ENCODE data around the gene NCR1. TPM values are rescaled to one million over a fixed set of nuclear protein-coding genes. Genes with fewer than 3 reads are reported as not detected.
"Not testable (repeated sequence)": the region's sequence is repeated elsewhere in the genome, so short reads cannot be mapped to it uniquely, and the experiment has no call there.

Gene NCR1
- total RNA-seq, 1 experiment from 2014 or later: not detected

DNA sequence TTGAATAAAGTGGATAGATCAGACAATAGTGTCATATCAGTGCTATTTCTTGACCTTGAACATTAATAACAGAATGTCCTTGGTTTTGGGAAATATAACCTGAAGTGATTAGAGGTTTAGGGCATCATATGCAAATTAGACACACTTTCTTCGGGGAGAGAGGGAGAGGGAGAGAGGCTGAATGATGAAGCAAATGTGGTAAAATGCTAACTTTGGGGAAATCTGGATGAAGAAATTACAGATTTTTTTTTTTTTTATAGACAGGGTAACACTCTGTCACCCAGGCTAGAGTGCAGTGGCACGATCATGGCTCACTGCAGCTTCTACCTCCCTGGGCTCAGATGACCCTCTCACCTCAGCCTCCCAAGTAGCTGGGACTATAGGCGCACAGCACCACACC is 3.9 kb upstream of the NCR1 start:
- ATAC-seq (no peak), DNase-seq (ENCODE audit: low read depth, low spot score) (no peak)
- ChIA-PET CTCF (no interaction called here), POLR2A (no interaction called here)
- no peak for TF ChIP-seq TCF7L2 (IDR thresholded peaks at IDR 0.05; ENCODE audit: low read depth, low read length)
- no peaks in the 10 kb centered on the region for H3K36me3 ChIP-seq (ENCODE audit: control insufficient read depth, insufficient read depth, low read length)
- H3K27me3 ChIP-seq (ENCODE audit: control insufficient read depth, insufficient read depth, low read length): no peaks in the 10 kb centered on the region
- no peaks in the 10 kb centered on the region for H3K4me1 ChIP-seq (ENCODE audit: control insufficient read depth, insufficient read depth, low read length)
- no peak overlapping the region for H3K27ac ChIP-seq (ENCODE audit: low read length)
- H3K9me3 ChIP-seq (ENCODE audit: control insufficient read depth, insufficient read depth, low read depth, low read length): no peaks in the 10 kb centered on the region
- no peak overlapping the region for H3K4me3 ChIP-seq (ENCODE audit: low read depth in 2 of 2, low read length in 2 of 2)
- in situ Hi-C loops (cut with HindIII; ENCODE audit: low pct_unique_long_range_greater_than_20kb, low sequenced_read_pairs): no loop called here
- intact Hi-C loops (cut with micrococcal nuclease; ENCODE audit: unreplicated experiment): no loop called here
- BruUV-seq (replicated peaks): no TSS peak

DNA sequence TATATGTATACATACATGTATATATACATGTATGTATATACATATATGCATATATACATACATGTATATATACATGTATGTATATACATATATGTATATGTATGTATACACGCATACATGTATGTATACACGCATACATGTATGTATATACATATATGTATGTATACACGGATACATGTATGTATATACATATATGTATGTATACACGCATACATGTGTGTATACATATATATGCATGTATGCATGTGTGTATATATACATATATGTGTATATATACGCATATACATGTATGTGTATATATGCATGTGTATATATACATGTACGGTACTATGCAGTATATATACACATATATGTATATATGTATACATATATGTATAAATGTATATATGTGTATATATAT is 2.6 kb upstream of the NCR1 start:
- ChIA-PET POLR2A (no interaction called here), CTCF (no interaction called here)
- intact Hi-C loops (cut with micrococcal nuclease; ENCODE audit: unreplicated experiment) (no loop called here), in situ Hi-C loops (cut with HindIII; ENCODE audit: low pct_unique_long_range_greater_than_20kb, low sequenced_read_pairs) (no loop called here)
- no peak for ATAC-seq
- Histone ChIP-seq H3K4me3 (ENCODE audit: low read depth in 2 of 2, low read length in 2 of 2) (no peak overlapping the region), H3K4me1 (ENCODE audit: control insufficient read depth, insufficient read depth, low read length) (no peaks in the 10 kb centered on the region), H3K27ac (ENCODE audit: low read length) (no peak overlapping the region), H3K27me3 (ENCODE audit: control insufficient read depth, insufficient read depth, low read length) (no peaks in the 10 kb centered on the region), H3K36me3 (ENCODE audit: control insufficient read depth, insufficient read depth, low read length) (no peaks in the 10 kb centered on the region), H3K9me3 (ENCODE audit: control insufficient read depth, insufficient read depth, low read depth, low read length) (no peaks in the 10 kb centered on the region)
- BruUV-seq (replicated peaks): no TSS peak
- DNase-seq (ENCODE audit: low read depth, low spot score): no peak
- TF ChIP-seq SIN3A (IDR thresholded peaks at IDR 0.05; ENCODE audit: borderline replicate concordance, insufficient read depth, low read depth, low read length) (no peak), TCF7L2 (IDR thresholded peaks at IDR 0.05; ENCODE audit: low read depth, low read length) (no peak), POLR2AphosphoS5 (IDR thresholded peaks at IDR 0.05; ENCODE audit: low read depth, low read length) (no peak)
- TF ChIP-seq, protein P1, sequence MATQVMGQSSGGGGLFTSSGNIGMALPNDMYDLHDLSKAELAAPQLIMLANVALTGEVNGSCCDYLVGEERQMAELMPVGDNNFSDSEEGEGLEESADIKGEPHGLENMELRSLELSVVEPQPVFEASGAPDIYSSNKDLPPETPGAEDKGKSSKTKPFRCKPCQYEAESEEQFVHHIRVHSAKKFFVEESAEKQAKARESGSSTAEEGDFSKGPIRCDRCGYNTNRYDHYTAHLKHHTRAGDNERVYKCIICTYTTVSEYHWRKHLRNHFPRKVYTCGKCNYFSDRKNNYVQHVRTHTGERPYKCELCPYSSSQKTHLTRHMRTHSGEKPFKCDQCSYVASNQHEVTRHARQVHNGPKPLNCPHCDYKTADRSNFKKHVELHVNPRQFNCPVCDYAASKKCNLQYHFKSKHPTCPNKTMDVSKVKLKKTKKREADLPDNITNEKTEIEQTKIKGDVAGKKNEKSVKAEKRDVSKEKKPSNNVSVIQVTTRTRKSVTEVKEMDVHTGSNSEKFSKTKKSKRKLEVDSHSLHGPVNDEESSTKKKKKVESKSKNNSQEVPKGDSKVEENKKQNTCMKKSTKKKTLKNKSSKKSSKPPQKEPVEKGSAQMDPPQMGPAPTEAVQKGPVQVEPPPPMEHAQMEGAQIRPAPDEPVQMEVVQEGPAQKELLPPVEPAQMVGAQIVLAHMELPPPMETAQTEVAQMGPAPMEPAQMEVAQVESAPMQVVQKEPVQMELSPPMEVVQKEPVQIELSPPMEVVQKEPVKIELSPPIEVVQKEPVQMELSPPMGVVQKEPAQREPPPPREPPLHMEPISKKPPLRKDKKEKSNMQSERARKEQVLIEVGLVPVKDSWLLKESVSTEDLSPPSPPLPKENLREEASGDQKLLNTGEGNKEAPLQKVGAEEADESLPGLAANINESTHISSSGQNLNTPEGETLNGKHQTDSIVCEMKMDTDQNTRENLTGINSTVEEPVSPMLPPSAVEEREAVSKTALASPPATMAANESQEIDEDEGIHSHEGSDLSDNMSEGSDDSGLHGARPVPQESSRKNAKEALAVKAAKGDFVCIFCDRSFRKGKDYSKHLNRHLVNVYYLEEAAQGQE (IDR thresholded peaks at IDR 0.05; ENCODE audit: insufficient read depth in 1 of 2, low read depth in 2 of 2, low read length in 1 of 2): no peak
- TF ChIP-seq, protein P2, sequence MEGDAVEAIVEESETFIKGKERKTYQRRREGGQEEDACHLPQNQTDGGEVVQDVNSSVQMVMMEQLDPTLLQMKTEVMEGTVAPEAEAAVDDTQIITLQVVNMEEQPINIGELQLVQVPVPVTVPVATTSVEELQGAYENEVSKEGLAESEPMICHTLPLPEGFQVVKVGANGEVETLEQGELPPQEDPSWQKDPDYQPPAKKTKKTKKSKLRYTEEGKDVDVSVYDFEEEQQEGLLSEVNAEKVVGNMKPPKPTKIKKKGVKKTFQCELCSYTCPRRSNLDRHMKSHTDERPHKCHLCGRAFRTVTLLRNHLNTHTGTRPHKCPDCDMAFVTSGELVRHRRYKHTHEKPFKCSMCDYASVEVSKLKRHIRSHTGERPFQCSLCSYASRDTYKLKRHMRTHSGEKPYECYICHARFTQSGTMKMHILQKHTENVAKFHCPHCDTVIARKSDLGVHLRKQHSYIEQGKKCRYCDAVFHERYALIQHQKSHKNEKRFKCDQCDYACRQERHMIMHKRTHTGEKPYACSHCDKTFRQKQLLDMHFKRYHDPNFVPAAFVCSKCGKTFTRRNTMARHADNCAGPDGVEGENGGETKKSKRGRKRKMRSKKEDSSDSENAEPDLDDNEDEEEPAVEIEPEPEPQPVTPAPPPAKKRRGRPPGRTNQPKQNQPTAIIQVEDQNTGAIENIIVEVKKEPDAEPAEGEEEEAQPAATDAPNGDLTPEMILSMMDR (IDR thresholded peaks at IDR 0.05): no peak

DNA sequence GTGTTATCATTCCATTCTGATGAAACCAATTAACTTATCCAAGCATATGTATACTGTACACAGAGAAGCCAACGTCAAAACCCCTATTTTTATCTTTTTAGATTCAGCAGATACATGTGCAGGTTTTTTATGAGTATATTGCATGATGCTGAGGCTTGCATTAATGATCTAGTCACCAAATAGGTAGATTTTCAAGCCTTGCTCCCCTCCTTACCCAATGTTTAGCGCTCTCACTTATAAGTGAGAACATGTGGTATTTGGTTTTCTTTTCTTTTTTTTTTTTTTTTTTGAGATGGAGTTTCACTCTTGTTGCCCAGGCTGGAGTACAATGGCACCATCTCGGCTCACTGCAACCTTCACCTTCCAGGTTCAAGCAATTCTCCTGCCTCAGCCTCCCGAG is 1.7 kb upstream of the NCR1 start:
- H3K4me1 ChIP-seq (ENCODE audit: control insufficient read depth, insufficient read depth, low read length); DNase-seq (ENCODE audit: low read depth, low spot score); in situ Hi-C loops (cut with HindIII; ENCODE audit: low pct_unique_long_range_greater_than_20kb, low sequenced_read_pairs); H3K36me3 ChIP-seq (ENCODE audit: control insufficient read depth, insufficient read depth, low read length); H3K27me3 ChIP-seq (ENCODE audit: control insufficient read depth, insufficient read depth, low read length); intact Hi-C loops (cut with micrococcal nuclease; ENCODE audit: unreplicated experiment); H3K4me3 ChIP-seq (ENCODE audit: low read depth in 2 of 2, low read length in 2 of 2); BruUV-seq (replicated peaks); POLR2A ChIA-PET; ATAC-seq; H3K27ac ChIP-seq (ENCODE audit: low read length); H3K9me3 ChIP-seq (ENCODE audit: control insufficient read depth, insufficient read depth, low read depth, low read length): not testable (repeated sequence)
- CTCF ChIA-PET: interaction anchor here (0.6 kb wide), 2 partner anchors 15 to 17 kb away, joined by 4 to 5 read pairs; no protein-coding TSS in a partner anchor

Data from Panc1 (cell line).